ENCODE measurements around the gene ZNF580.

Gene ZNF580

GRCh38 chr19:55625004-55625326 is 15.8 kb upstream of the ZNF580 start:
- DNase-seq, result no peak

GRCh38 chr19:55626350-55626749 is 14.5 kb upstream of the ZNF580 start:
- no peak for DNase-seq

- peak; percentile 87 for DNase-seq
Measured at GRCh38 chr19:55632463-55632834, 8.4 kb upstream of the ZNF580 start.

GRCh38 chr19:55633861-55634260 is 6.9 kb upstream of the ZNF580 start:
- no peak for DNase-seq

GRCh38 chr19:55635334-55635717 is 5.5 kb upstream of the ZNF580 start:
- no peak for DNase-seq

GRCh38 chr19:55635856-55636440 is 4.9 kb upstream of the ZNF580 start:
- DNase-seq, result peak; percentile 20

- no peak for DNase-seq
Measured at GRCh38 chr19:55636723-55637122, 4.1 kb upstream of the ZNF580 start.

- no peak for DNase-seq
Measured at GRCh38 chr19:55637534-55637933, 3.3 kb upstream of the ZNF580 start.

GRCh38 chr19:55638864-55639359 is 1.9 kb upstream of the ZNF580 start:
- no peak for DNase-seq

- DNase-seq, result peak; percentile 73
Measured at GRCh38 chr19:55640043-55640576, 692 bp upstream of the ZNF580 start.

GRCh38 chr19:55641426-55642152 is 787 bp downstream of the ZNF580 start:
- no peak for DNase-seq

- DNase-seq, result no peak
Measured at GRCh38 chr19:55642153-55643002, 1.6 kb downstream of the ZNF580 start.

- peak; percentile 78 for DNase-seq
Measured at GRCh38 chr19:55643003-55643886, 2.4 kb downstream of the ZNF580 start, which contains the start of gene ZNF581. TSS of gene ZNF581 (plus strand) at chr19:55643649. CDS start at chr19:55644572, 923 bp downstream.

GRCh38 chr19:55643887-55644176 is 3.0 kb downstream of the ZNF580 start:
- no peak for DNase-seq

- DNase-seq, result no peak
Measured at GRCh38 chr19:55644191-55644833, 3.5 kb downstream of the ZNF580 start.

GRCh38 chr19:55644842-55645511 is 4.2 kb downstream of the ZNF580 start:
- no peak for DNase-seq

- DNase-seq, result no peak
Measured at GRCh38 chr19:55645512-55645881, 4.7 kb downstream of the ZNF580 start.

GRCh38 chr19:55646889-55647731 is 6.3 kb downstream of the ZNF580 start:
- no peak for DNase-seq

- peak; percentile 88 for DNase-seq
Measured at GRCh38 chr19:55647732-55648584, 7.2 kb downstream of the ZNF580 start, which contains the start of gene CCDC106. TSS of gene CCDC106 (plus strand) at chr19:55648212. CDS start at chr19:55649047, 835 bp downstream.
